CD4-positive, alpha-beta T cell treated with Interleukin-2 at 100 ng/mL for 4 hours (primary cell): ENCODE results near the gene TBC1D25.

ENCODE experiments used
- DNase-seq: peaks from one replicate; pipeline ENCODE4 v3.0.0-alpha.2; 2020; ENCODE audit warnings: low spot score

TBC1D25 gene

GRCh38 chrX:48601741-48602394, 62.4 kb downstream of the TBC1D25 start:
- DNase-seq = no peak

GRCh38 chrX:48604701-48605100, 65.2 kb downstream of the TBC1D25 start:
- no peak for DNase-seq

- DNase-seq = no peak
Measured at GRCh38 chrX:48606091-48606490, 66.6 kb downstream of the TBC1D25 start.

GRCh38 chrX:48611703-48612102, 72.2 kb downstream of the TBC1D25 start:
- no peak for DNase-seq
